OCI-LY7 (cell line): Measurements from ENCODE around the gene TTC16. TPM values are rescaled to one million over a fixed set of nuclear protein-coding genes. Genes with fewer than 3 reads are reported as not detected.

ENCODE experiments used
- BruUV-seq: library from RNA; stranded (reverse); fragments of 400-500 nt; replicated peaks from 2 replicates; lab custom pipeline; 2021; lab: Mats Ljungman, UMichigan
- CTCF ChIA-PET: fragments of 300-600 bp; sonication (Branson Sonifier 250); formaldehyde crosslinking; loops from one replicate; lab custom pipeline; 2022; ENCODE audit warnings: antibody characterized with exemption; ENCODE audit not compliant: unreplicated experiment; lab: Charles Lee
- POLR2A ChIA-PET: fragments of 300-600 bp; sonication (Branson Sonifier 250); formaldehyde crosslinking; loops from one replicate; lab custom pipeline; 2022; ENCODE audit warnings: antibody characterized with exemption; lab: Charles Lee
- DNase-seq: peaks from one replicate; pipeline ENCODE4 v3.0.0-alpha.2; 2015; ENCODE audit warnings: low spot score
- H2AFZ ChIP-seq: fragments of 200-600 bp; sonication (generic), shearing (Covaris generic); 2 replicates; pipeline ENCODE4 v1.6.1; 2014; ENCODE audit warnings: mild to moderate bottlenecking, antibody characterized with exemption, low read length, moderate library complexity
- H3K27ac ChIP-seq: fragments of 200-600 bp; sonication (generic); 2 replicates; pipeline ENCODE4 v1.5.1; 2014; ENCODE audit warnings: mixed run types, low read depth, mild to moderate bottlenecking, moderate library complexity, low read length, inconsistent platforms; ENCODE audit not compliant: poor library complexity, severe bottlenecking
- H3K36me3 ChIP-seq: fragments of 200-600 bp; sonication (generic); 2 replicates; pipeline ENCODE4 v1.6.1; 2014; ENCODE audit warnings: mild to moderate bottlenecking, antibody characterized with exemption, low read length, moderate library complexity, mixed read lengths; ENCODE audit not compliant: insufficient read depth
- H3K4me1 ChIP-seq: fragments of 200-600 bp; sonication (generic); 2 replicates; pipeline ENCODE4 v1.5.1; 2014; ENCODE audit warnings: mild to moderate bottlenecking, low read length; ENCODE audit not compliant: insufficient read depth, poor library complexity, severe bottlenecking
- H3K4me2 ChIP-seq: fragments of 200-600 bp; sonication (generic); 2 replicates; pipeline ENCODE4 v1.6.1; 2014; ENCODE audit warnings: mild to moderate bottlenecking, low read length
- H3K4me3 ChIP-seq: fragments of 200-600 bp; sonication (generic); 2 replicates; pipeline ENCODE4 v1.5.1; 2014; ENCODE audit warnings: mild to moderate bottlenecking, low read depth, low read length; ENCODE audit not compliant: poor library complexity, severe bottlenecking
- H3K79me2 ChIP-seq: fragments of 200-600 bp; sonication (generic); 2 replicates; pipeline ENCODE4 v1.6.1; 2016; ENCODE audit warnings: low read depth, mild to moderate bottlenecking, low read length, moderate library complexity, mixed read lengths; ENCODE audit not compliant: insufficient read depth
- H3K9me2 ChIP-seq: fragments of 200-600 bp; sonication (generic); 2 replicates; pipeline ENCODE4 v1.6.1; 2016; ENCODE audit warnings: mild to moderate bottlenecking, low read length, mixed read lengths; ENCODE audit not compliant: insufficient read depth
- H3K9me3 ChIP-seq: fragments of 200-600 bp; sonication (generic); 2 replicates; pipeline ENCODE4 v1.6.1; 2014; ENCODE audit warnings: mild to moderate bottlenecking, mixed run types, low read length, mixed read lengths
- H4K20me1 ChIP-seq: fragments of 200-600 bp; sonication (generic); 2 replicates; pipeline ENCODE4 v1.6.1; 2014; ENCODE audit warnings: mild to moderate bottlenecking, antibody characterized with exemption, low read length, moderate library complexity, mixed read lengths; ENCODE audit not compliant: insufficient read depth
- EZH2phosphoT487 ChIP-seq: fragments of 200-600 bp; sonication (generic); IDR thresholded peaks from 2 replicates; pipeline ENCODE4 v1.6.1; 2018; ENCODE audit warnings: low read depth, borderline replicate concordance, mild to moderate bottlenecking, mixed run types, antibody characterized with exemption, low read length, moderate library complexity, mixed read lengths
- intact Hi-C: fragments of 100-400 bp; cut with micrococcal nuclease; formaldehyde crosslinking; loops from one replicate; pipeline ENCODE4 v1.10.0; 2022; ENCODE audit not compliant: unreplicated experiment
- total RNA-seq, 2 experiments: library from RNA; depleted of rRNA in 1 of 2; stranded (reverse); fragments of >200 nt in 1 of 2; shearing (Covaris generic) in 1 of 2; gene quantifications; 2 replicates each; pipeline ENCODE4 v1.2.3, GENCODE V29; 2014 to 2022
- TF ChIP-seq, protein P1 (sequence below): fragments of 200-600 bp; sonication (generic); conservative IDR thresholded peaks from 2 replicates; pipeline ENCODE4 v1.5.1; 2014; ENCODE audit warnings: mild to moderate bottlenecking, antibody characterized with exemption, low read length, moderate library complexity, mixed read lengths

Gene TTC16
- total RNA-seq, 2 experiments from 2014 or later, result not detected

DNA sequence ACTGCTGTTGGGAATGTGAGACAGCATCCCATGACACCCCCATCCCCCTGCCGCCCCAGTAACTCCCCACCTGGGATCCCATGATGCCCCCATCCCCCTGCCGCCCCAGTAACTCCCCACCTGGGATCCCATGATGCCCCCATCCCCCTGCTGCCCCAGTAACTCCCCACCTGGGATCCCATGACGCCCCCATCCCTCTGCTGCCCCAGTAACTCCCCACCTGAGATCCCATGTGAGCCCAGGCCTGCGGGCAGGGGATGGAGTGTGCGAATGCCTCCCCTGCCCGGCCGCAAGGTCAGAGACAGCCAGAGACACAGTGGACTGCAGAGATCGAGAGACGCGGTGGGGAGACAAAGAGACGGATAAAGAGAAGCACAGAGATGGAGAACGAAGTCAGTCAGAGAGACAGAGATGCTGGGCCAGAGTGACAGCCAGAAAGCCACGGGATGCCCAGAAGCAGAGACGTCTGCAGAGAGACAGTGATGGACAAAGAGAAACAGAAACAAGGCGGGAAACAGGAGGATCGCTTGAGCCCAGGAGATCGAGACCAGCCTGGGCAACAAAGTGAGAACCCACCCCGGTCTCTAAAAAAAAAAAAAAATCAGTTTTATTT is 61.6 kb downstream of the TTC16 start:
- no TSS peak for BruUV-seq
- H3K36me3 ChIP-seq, result peaks cover 31% of the 10 kb centered on the region
- H3K9me2 ChIP-seq, result no peaks in the 10 kb centered on the region
- peaks cover 70% of the 10 kb centered on the region for H3K4me1 ChIP-seq
- no peak for TF ChIP-seq EZH2phosphoT487
- TF ChIP-seq, protein P1, sequence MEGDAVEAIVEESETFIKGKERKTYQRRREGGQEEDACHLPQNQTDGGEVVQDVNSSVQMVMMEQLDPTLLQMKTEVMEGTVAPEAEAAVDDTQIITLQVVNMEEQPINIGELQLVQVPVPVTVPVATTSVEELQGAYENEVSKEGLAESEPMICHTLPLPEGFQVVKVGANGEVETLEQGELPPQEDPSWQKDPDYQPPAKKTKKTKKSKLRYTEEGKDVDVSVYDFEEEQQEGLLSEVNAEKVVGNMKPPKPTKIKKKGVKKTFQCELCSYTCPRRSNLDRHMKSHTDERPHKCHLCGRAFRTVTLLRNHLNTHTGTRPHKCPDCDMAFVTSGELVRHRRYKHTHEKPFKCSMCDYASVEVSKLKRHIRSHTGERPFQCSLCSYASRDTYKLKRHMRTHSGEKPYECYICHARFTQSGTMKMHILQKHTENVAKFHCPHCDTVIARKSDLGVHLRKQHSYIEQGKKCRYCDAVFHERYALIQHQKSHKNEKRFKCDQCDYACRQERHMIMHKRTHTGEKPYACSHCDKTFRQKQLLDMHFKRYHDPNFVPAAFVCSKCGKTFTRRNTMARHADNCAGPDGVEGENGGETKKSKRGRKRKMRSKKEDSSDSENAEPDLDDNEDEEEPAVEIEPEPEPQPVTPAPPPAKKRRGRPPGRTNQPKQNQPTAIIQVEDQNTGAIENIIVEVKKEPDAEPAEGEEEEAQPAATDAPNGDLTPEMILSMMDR, result no peak
- intact Hi-C loops, result loop anchor here (5.0 kb wide), 2 partner anchors 205 to 290 kb away; partner anchors contain the start of genes EEIG1, NAIF1 and SLC25A25
- H3K79me2 ChIP-seq, result peaks cover 46% of the 10 kb centered on the region
- H4K20me1 ChIP-seq, result no peaks in the 10 kb centered on the region
- CTCF ChIA-PET, result no interaction called here
- peak overlapping the region; percentile 93 for H3K4me2 ChIP-seq
- H3K9me3 ChIP-seq, result no peaks in the 10 kb centered on the region
- DNase-seq, result peak; percentile 37
- H3K4me3 ChIP-seq, result peak overlapping the region; percentile 88
- H3K27ac ChIP-seq, result peak overlapping the region; percentile 95
- POLR2A ChIA-PET, result interaction anchor here (2.6 kb wide), 1 partner anchor 10 kb away, joined by 8 read pairs; no protein-coding TSS in a partner anchor
- no peak overlapping the region for H2AFZ ChIP-seq

DNA sequence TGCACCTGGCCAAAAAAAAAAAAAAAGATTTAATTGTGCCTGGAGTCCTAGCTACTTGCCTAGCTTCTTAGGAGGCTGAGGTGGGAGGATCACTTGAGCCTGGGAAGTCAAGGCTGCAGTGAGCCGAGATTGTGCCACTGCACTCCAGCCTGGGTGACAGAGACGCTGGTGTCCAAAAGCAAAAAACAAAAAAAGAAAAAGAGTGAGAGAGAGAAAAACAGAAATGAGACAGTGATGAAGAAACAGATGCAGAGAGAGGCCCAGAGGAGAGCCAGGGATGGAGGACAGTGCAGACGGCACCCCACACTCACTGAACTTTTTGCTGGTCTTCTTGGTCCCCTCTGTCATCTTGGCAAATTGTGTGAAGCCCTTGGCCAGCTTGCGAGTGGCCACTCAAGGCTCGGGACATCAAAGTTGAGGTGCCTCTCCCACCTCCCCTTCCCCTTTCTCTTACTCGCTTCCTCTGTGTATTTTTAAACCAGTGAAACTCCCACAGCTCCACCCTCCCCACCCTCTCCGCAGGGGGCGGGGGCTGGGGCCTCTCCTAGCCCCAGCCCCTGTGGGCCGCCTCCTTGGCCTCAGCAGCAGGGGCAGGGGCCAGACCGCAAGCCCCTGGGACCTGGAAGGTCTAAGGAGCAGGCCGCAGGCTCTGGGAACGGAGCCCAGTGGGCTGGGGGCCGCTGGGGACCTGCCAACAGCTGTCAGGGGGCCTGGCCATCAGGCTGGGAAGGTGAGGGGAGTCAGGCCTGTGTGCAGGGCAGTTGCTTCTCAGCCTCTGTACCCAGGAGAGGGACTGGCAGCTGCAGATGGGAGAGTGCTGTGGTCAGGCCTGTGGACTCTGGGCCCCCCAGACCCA is 62.6 kb downstream of the TTC16 start, which contains the start of gene SH2D3C:
Gene SH2D3C (minus strand): TSS at position 387 of the 856 bp plus-strand sequence. CDS start 39 bp downstream, at position 348.
- Histone ChIP-seq H2AFZ (no peak within 1 kb of the TSS), H3K4me2 (peak within 1 kb of the TSS; percentile 93), H4K20me1 (no peaks in the 10 kb centered on the region), H3K79me2 (peaks cover 46% of the 10 kb centered on the region), H3K9me3 (no peaks in the 10 kb centered on the region), H3K4me1 (peaks cover 70% of the 10 kb centered on the region), H3K9me2 (no peaks in the 10 kb centered on the region), H3K4me3 (peak within 1 kb of the TSS; percentile 88), H3K36me3 (peaks cover 20% of the 10 kb centered on the region), H3K27ac (peak within 1 kb of the TSS; percentile 95)
- CTCF ChIA-PET, result interaction anchor here (0.6 kb wide), 1 partner anchor 190 kb away, joined by 4 read pairs; no protein-coding TSS in a partner anchor
- intact Hi-C loops, result loop anchor here (1.0 to 5.0 kb wide), 3 partner anchors 8 to 289 kb away; partner anchors contain the start of genes CDK9, EEIG1, NAIF1 and SLC25A25
- no peak for TF ChIP-seq EZH2phosphoT487
- TF ChIP-seq, protein P1, result no peak
- peak; percentile 77 for DNase-seq
- POLR2A ChIA-PET, result interaction anchor here (0.7 to 2.6 kb wide), 8 partner anchors 8 to 328 kb away, joined by 3 to 8 read pairs (median 4); no protein-coding TSS in a partner anchor
- TSS peak; percentile 85 for BruUV-seq
